Stimulated activated CD8-positive, alpha-beta memory T cell treated with anti-CD3 and anti-CD28 coated beads, Interleukin-15, amount 100 ng/mL, for 24 hours (primary cell): ENCODE results near the gene SFXN5.

Experiments used
- DNase-seq: peaks from one replicate; pipeline ENCODE4 v3.0.0-alpha.2; 2020; ENCODE audit warnings: low read depth

The SFXN5 gene

DNA sequence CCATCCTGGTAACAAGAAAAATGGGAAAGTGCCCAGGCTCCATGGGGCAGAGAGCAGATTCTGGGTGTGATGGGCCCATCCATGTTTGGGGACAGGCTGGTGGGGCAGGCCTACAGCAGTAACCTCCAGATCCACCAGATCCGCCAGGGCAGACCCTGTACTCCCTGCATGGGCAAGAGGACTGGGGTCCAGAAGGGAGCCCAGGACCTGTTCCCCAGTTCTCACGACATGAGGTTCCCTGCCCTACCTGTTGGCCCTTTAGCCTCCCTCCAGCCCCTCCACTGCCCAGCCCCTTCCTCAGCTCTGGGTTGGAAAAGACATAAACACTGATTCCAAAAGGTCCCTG lies 115.5 kb downstream of the SFXN5 start:
- no peak for DNase-seq

DNA sequence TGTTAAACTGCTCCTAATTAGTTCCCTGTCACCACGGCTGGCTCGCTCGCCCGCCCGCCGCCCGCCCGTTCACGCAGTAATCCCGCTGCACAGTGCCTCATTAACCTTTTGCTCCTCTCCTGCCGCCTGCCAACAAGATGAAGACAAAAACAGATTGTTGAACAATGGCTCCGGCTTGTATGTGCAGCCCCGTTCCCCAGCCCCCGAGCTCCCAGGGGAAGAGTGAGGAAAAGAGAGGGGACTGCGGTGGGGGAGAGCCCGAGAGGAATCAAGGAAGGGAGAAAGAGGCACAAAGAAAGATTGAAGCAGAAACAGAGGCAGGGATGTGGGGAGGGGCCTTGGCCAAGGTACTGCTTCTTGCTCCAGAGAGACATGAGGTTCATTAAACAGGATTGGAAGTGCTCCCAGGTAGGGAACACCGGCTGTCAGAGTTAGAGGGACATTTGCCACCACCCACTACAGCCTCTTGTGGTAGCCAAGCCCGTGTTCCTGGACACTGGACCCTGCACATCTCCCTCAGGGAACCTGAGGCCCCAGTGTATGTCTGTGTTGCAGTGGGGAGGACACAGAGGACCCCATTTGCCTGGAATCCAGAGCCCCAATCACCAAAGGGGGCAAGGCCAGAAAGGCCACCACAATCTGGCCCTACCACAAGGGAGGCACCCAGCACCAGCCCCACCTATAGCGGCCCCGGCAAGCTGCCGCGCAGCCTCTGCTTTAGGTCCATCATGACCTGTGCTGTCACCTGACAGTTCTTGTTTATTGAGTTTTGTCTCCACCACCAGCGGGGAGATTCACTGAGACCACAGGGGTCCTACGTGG lies 116.1 kb downstream of the SFXN5 start:
- no peak for DNase-seq

- no peak for DNase-seq
Observed at GRCh38 chr2:72954376-72955227, 116.9 kb downstream of the SFXN5 start.

- no peak for DNase-seq
Observed at GRCh38 chr2:72953976-72954375, 117.5 kb downstream of the SFXN5 start.

DNA sequence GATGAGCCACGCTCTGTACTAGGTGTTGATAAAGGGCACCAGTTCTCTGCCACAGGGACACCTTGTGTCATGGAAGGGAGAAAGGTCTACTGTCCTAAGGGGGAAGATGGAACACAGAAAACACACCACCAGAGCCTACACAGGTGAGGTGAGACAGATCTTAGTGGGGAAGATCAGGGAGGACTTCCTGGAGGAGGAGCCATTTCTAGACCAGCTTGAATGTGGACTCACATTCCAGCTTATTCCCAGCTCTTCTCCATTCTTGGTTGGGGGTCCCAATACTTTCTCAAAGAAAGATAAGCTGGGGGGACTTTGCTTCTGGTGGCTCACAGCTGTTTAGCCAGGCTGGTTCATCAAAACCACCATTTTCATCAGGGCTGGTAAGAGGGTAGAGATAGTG lies 118.0 kb downstream of the SFXN5 start:
- no peak for DNase-seq

- no peak for DNase-seq
Observed at GRCh38 chr2:72952961-72953360, 118.6 kb downstream of the SFXN5 start.

DNA sequence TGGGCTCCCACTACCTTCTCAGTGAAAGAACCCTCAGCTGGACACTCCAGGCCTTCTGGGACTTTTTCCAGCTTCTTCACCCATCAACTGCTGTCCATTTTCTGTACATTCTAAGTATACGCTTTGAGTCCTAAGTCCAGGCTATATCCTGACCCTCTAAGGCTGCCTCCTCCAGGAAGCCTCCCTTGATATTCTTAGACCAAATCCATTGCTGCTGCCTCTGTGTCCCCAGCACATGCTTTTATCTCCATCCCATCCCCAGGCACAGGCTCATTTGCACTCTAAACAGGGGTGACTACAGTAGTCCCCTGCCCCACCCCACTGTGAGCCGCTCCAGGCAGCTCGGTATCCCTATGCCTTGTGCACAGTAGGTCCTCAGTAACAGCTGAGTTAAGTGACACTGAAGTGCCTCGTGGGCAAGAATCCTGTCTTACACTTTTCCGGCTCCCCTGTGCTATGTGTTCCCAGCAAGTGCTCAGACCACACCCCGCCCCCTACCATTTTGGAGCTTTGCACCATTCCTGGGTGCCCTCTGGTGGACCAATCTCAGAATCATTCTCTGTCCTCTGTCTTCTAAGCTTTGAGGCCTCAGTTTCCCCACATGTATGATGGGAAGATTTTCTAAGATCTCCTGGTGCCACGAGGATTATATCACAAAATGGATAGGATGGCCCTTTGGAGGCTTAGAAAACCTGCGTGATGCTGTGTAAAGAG lies 119.2 kb downstream of the SFXN5 start:
- no peak for DNase-seq

- no peak for DNase-seq
Observed at GRCh38 chr2:72951303-72952095, 120.0 kb downstream of the SFXN5 start.

- no peak for DNase-seq
Observed at GRCh38 chr2:72950558-72951255, 120.8 kb downstream of the SFXN5 start.

DNA sequence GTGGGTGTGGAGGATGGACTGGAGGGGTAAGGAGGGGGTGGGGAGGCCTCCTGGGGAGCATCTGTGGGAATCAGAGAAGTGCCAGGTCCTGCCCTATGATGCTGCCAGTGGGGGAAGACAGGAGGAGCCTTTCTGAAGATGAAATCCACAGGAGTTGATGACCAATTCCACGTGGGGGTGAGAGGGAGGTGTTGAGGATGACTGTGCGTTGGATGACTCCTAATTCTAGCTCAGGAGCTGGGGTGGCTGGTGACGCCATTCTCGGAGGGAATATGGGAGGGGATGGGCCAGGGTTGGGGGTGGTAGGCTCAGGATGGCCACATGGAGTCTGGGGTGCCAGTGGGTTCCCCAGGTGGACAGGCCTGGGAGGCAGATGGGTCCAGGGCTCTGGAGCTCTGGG lies 121.9 kb downstream of the SFXN5 start:
- DNase-seq = no peak

GRCh38 chr2:72949045-72949444 lies 122.5 kb downstream of the SFXN5 start:
- no peak for DNase-seq

DNA sequence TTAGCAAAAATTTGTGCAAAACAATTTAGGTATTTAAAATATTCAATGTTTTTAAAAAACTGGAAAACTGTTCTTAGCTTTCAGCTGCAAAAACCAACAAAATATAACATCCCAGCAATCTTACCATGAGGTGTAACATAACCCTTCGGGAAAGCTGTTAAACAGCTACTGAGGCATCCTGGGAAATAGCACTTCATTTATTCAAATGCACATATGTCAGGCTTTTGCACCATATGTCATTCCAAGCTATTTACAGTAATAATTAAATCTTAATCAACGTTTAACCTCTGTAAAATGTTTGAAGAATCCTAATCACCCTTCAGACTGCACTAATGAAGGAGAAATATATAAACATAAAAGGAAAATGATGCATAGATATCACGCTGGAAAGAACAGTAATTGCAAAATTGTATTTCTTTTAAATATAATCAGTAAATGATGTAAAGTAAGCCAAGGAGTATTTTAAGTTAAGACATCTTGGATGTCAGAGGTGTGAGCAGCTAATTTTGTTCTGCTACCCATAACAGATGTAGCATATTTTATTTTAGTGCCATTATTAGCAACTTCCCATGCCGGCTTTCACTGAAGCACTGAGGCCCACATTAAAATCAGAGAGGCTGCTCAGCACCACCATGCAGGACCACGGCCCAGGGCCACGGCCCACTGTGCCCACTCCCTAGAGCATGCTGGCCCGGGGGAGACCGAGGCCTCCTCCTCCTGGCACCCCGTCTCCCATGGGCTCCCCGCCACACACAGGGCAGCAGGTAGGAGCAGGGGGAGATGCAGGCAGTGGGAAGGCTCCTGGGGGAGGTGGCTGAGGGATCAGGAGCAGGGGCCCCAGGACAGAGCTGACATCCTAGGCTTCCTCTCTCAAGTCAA lies 123.3 kb downstream of the SFXN5 start:
- DNase-seq = no peak

DNA sequence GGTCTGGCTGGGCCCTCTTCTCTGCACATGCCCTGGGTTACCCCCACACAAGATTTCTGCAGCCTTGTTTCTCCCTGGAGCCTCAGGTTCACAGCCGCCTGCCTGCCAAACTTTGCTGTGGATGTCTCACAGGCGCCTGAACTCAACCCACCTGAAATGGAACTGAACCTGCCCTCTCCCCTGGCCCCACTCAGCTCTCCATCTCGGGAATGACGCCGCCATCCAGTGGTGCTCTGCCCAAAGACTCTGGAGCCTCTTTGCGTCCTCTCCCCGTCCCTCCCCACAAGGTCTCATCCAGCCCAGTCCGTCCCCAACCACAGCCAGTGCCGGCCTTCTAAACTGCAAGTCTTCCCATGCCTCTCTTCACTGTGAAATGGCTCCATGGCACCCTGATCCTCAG lies 125.0 kb downstream of the SFXN5 start:
- no peak for DNase-seq

DNA sequence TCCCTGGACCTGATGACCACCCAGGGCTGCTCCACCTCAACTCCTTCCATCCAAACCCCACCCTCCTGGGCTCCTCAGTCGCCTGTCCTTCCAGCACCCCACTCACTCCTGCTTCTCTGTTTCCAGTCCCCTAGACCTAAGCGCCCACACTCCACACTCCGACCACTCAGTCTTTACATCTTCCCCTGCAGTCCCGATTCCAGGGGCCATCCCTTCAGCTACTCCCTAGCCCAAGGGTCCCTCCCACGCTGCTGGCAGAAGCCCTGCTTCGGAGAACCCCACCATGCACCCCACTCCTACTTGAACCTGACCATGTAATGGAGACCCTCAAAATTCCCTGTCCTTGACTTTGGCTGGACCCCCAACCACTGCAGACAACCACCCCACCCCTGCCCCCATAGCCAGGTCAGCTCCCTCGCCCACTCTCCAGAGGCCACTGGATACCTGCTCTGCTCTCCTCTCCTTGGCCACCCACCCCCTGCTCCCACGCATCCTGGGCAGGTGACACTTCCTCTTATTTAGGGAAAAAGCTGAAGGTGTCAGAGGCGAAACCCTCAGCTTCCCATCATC lies 126.0 kb downstream of the SFXN5 start:
- no peak for DNase-seq

DNA sequence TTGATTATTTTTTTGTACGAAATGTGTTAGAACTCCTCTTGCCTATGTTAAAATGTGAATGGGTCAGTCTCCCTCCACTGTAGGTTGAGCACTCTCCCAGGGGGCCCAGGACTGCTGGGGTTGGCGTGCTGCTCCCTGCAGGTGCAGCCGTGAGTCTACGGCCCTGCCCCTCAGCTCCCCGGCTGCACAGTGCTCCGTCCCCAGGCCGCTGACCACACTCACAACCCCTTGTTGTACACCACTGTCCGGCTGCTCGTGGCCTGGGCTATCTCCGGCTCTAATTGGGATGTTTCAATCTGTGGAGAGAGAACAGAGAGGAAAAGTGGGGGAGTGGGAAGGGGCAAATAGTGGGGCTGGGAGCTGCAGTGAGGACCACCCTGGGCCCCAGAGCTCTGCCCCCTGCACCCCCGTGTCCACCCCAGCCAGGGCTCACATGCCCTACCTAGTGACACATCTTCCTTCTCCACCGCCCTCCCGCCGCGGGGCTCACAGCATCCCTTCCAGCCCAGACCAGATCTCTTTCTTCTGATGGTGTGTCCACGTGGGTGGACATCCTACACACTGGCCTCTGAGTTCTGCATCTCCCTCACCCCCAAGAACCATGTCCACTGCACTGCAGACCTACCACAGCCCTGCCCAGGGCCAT lies 126.6 kb downstream of the SFXN5 start:
- DNase-seq = no peak

- no peak for DNase-seq
Observed at GRCh38 chr2:72943540-72944395, 127.7 kb downstream of the SFXN5 start.

GRCh38 chr2:72942881-72943418 lies 128.6 kb downstream of the SFXN5 start:
- no peak for DNase-seq

DNA sequence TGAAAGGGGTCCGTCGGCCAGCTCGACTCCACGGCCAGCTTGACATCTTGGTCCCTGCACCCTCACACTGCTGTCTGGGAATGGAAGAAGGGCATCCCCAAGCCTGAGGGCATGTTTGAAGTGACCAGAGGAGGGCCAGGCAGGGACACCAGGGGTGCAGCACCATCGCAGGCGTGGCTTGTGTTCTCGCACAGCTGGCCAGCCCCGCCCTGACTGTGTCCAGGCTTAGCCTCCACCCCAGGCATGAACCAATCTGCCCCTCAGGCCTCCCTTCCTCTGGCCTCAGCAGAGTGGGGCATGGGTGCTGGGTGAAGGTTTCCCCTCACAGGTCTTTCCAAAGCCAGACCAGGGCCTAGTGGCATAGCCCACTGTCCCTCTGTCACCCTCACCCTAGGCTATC lies 129.2 kb downstream of the SFXN5 start:
- no peak for DNase-seq
